GM21528 (cell line): Measurements from ENCODE around the gene CTNNA3.
A peak's percentile ranks its signal among the peaks of the same experiment; 100 is the strongest.

ENCODE experiments used
- ATAC-seq: cut with Tn5 transposase; IDR thresholded peaks from one replicate; pipeline ENCODE4 v1.9.1; 2021; ENCODE audit warnings: mild to moderate bottlenecking, moderate library complexity; ENCODE audit not compliant: unreplicated experiment, low FRiP score

The CTNNA3 gene

DNA sequence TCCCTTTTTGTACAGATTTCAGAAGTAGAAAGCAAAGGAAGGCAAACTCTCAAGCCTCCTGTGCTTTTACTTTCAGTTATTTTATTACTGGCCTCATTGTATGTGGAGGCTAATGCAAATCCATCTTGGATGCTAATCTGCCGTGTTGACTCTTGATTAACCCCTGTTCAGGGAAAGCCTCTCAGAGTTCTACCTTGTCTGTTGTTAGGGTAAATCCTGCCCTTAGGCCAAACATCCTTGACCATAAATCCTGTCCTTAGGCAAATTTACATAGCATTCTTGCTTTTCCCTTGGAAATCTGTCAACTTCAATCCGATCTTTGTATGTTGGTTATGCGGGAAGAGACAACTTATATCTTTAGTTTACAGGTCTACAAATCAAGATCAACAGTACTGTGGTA lies 1480.1 kb downstream of the CTNNA3 start:
- no peak for ATAC-seq

DNA sequence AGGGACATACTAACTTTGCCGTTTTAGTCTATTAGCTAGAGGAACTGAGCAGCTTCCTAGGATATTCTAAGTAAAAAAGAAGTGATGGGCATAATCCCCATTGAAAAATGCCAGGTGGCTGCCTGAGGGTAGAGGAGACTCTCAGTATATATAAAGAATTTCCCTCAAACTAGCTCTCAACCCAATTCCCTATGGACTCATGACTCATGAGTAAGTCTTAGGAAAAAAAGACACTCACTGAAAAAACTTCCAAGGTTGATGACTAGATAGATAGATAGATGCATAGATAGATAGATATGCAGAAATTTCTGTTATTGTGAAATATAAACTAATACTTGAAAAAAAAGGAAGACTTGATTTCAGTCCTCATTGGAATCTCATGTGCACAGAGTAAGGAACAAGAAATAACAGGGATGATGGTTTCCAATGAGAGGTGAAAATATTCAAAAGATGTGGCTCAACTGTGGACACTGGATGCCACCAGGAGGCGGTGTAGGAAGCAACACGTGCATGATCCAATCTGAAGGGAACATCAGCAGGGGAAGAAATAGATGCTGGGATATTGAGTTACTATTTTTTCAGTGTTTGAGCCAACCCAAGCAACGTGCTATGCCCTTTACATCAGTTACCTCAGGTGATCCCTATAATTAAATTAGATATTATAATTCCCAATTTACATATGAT lies 1481.1 kb downstream of the CTNNA3 start:
- ATAC-seq, result no peak

DNA sequence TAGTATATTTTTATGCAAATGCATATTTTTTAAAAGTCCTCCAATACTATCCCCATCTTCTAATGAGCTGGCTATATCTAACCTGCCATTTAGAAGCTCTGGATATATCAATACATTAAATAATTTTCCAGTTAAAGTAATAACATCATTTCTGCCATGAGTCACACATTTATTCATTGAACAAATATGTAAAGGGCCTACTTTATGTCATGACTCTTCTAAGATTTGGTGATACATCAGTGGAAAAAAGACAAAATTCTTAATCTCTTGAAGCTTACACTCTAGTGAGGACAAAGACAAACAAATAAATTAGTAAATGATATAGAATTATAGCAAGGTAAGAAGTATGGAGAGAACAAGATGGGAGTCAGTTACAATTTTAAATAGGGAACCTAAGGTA lies 1487.0 kb downstream of the CTNNA3 start:
- ATAC-seq, result no peak

DNA sequence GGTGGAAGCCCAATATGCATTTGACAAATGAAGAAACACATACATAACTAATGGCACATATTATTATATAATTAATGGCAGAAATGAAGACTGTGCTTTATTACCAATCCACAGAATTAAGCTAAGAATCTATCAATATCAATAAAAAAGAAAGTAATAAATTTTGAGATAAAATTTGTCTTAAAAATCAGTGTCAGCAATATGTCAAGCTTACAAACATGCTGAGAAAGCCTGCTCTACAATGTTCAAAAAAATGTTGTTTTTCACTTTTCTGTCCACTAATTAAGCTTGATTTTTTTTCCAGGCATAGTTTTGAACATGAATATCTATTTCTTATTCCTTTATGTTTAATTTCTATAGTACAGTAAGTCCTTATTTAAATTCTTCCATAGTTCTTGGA lies 1491.2 kb downstream of the CTNNA3 start:
- ATAC-seq, result no peak

DNA sequence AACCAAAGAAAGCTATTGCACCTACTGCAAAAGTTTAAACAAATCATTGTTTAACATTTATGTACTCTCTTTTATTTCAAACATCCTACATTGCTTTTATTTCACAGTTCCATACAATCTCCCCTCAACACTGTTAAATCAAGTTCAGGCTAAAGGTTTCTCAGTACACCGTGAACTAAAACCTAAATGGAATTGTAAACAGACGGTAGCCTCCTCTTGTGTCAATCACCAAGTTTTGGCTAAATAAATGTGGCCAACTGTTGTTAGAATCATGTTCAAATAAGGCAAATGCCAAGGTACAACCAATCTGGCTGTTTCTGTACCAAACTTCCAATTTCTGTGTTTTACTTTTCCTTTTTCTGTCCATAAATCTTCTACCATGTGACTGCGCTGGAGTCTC lies 1493.9 kb downstream of the CTNNA3 start:
- no peak for ATAC-seq

DNA sequence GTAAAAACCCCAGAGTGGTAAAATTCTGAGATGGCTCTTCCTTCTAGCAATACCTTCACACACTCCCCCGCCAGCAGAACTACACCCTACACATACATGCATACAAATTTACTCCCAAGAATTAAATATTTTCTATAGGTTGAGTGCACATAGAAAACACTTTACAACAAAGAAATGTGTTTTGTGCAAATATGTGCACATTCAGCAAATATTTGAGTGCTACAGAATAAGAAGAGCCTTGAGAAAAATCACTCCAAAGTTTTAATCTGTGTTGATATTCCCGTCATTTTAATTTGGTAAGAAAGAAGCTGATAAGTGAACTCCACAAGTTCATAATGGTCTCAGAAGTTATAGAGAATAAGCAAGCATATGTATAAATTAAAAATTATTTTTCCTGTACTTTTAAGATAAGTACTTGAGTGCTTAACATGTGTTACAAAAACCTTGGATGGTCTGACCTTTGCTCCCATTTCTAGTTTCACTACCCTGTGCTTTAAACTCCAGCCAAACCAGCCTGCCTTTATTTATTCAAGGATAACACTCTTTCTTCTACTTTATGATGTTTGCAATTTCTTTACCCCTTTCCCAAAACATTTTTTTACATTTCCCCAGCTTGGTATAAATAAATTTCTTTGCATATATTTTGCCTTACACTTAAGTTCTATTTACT lies 1503.7 kb downstream of the CTNNA3 start:
- no peak for ATAC-seq

DNA sequence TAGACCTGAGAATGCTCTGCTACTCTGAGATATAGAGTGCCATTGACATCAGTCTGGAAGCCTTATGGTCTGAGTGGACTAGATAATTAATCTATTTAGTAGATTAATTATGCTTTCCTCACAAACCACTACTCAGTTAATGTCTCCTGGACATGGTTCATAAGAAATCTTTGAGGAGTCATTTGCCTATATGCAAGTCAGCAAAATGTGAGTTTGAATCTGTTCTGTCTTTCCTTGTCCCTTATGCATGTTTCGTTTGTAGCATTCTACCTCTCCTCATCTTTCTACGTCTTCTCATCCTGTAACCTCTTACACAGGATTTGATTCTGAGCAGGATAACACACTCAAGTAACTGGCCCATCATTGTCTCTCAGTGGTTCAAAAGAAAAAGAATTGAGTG lies 1505.6 kb downstream of the CTNNA3 start:
- no peak for ATAC-seq

DNA sequence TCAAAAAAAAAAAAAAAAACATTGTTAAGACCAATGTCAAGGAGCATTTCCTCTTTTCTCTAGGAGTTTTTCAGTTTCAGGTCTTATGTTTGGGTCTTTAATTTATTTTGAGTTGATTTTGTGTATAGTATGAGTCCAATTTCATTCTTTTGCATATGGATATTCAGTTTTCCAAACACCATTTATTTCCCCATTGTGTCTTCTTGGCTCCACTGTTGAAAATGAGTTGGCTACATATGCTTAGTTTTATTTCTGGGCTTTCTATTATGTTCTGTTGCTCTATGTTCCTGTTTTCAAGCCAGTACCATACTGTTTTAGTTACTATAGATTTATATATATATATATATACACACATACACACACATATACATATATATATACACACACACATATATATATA lies 1506.7 kb downstream of the CTNNA3 start:
- ATAC-seq, result no peak

DNA sequence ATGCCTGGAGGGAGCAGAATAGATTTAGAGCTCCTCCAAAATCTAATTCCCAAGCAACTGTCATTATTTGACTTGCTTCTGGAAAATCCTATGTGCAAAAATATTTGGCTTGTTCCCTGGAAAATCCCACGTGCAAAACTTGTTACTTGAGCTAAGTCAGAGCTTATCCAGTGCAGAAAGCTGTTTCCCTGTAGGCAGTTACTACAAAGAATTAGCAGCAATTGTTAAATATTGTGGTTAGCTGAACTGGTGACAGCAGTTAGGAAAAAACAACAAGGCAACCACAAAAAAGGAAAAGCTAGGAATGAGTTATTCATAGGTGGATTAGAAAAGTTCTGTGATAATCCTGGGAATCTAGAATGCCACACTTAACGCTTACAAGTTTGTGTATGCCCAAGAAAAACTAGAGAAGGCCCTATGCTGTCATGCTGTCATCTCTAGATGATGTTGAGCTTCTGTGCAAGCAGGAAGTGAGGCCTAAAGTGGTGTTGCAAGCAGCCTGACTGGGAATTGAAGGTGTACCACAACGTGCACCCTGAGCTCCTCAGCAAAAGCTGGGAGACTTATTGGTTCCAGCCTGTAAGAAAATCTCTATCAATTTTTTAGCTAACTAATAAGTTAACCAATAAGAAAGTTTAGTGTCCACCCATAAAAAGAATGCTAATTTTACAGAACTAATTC lies 1508.8 kb downstream of the CTNNA3 start:
- ATAC-seq, result no peak

DNA sequence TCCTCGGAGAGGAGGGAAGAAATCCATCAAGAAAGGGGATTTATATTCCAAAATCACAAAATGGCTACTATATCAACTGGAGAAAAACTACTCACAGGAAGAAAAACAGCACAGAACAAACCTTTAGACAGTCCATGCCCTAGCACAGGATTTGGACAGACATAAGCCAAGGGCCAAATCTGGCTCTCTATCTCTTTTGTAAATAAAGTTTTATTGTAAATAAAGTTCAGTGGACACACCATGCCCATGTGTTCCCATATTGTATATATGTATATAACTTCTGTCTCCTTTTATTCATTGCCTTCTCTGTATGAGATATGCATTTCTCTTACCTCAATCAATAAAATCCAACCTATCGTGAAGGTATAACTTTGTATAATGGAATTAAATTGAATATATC lies 1513.0 kb downstream of the CTNNA3 start:
- no peak for ATAC-seq

DNA sequence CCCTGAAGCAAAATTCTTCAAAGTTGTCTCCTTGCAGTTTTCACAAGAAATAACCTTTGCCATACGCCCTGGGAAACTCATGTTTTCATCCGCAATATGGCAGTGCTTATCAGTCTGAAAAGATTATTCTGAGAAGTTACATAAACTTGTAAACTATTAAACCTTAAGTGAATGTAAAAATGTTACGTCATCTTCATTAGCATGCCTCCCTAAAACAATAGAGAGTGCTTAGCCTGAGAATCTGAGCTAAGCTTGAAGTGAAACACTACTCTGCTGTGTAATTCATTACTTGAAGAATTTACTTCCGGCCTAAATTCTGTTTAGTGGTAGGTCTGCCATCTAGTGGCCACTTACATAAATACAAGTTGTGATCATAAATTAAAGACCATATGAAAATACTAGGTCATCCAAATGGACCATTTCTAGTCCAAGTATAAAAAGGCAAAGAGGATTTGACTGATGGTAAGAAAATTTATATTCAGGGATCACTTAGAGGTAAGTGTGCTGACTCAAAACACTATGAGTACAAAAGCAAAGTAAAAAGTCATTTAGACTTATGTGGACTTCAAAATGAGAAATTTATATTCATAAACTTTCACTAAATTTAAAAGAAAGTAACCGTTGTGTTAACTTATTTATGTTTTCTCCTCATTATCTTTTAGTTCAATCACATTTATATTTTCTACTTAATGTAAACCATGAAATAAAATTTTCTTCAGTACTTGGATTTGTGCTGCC lies 1515.2 kb downstream of the CTNNA3 start:
- ATAC-seq, result peak; percentile 87

DNA sequence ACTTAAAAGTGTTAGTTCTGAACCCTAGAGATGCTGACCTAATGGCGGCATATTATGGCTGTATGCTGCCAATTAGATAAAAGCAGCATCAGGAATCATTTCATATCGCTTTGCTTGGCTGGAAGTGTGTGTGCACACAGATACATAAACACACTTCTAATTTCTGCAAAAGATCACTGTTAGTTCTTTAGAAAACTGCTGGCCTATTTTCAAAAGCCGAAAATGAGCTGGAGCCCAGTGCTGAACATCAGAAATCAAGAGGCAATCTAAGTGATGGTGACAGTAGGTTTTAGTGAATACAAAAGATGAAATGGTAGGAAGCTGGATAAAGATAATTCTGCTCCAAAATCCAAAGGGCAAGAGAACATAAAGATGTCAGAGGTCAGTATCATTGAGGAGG lies 1516.0 kb downstream of the CTNNA3 start:
- ATAC-seq, result no peak

DNA sequence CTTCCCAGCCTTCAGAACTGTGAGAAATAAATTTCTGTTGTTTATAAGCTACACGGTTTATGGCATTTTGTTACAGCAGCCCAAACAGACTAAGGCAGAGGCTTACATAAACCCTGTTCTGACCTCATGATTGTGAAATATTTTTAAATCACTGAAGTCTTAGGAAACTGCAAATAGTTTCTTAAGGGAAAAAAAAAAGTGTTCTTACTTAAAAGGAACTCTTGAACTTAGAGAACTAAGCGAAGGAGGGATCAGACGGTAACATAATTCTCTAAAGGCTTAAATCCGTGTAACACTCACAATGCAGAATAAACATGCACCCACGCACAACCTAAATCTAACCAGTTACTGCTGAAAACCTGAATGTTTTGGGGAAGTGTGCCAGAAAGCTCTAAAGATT lies 1519.2 kb downstream of the CTNNA3 start:
- ATAC-seq, result no peak

DNA sequence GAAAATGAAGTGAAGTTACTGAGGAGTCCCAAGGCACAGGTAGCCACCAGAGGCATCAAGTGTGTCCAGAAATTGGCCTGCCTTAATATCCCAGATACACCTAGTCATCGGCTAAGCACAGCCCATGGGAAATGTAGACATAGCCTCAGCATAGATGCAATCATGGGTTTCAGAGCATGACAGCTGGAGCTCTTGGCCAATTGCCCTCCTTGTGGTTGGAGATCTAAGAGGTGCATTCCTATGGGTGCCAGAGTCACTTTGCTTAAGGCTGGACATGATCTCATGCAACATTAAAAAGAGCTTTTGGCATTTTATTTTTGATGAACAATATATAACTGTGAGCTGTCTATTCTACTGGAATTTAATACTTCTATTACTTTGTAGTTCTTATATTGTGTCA lies 1528.2 kb downstream of the CTNNA3 start:
- ATAC-seq, result no peak

DNA sequence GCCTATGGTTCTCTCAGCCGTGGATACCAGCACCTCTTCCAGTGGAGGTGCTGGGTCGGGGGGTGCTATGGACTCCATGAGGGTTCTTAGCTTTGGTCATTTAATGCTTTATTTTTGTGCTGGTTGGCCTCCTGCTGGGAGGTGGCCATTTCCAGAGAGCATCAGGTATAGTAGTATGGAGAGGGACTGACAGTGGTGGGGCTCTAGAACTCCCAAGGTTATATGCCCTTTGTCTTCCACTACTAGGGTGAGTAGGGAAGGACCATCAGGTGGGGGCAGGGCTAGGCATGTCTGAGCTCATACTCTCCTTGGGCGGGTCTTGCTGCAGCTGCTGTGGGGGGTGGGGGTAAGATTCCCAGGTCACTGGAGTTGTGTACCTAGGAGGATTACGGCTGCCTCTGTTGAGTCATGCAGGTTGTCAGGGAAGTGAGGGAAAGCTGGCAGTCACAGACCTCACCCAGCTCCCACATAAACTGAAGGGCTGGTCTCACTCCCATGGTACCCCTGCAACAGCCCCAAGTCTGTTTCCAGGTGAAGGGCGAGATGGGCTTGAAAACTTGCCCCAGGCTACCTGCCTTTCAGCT lies 1533.3 kb downstream of the CTNNA3 start:
- ATAC-seq, result no peak

DNA sequence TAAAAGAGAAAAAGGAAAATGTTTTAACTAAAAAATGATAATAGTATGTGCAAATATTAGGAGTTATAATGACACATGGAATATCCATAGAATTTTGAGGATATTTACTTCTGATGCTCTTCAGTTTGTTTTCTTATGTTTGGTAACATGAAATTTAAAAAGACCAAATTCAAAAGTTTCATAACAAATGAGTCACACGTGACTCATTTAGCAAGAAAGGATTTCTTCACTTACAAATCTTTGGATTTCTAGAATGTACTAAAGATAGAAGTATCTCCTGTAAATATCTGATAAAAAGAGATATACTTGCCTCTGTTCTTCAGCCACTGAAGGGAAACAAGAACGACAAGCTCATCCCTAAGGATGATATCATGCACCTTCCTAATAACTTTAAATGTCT lies 1544.6 kb downstream of the CTNNA3 start:
- no peak for ATAC-seq

DNA sequence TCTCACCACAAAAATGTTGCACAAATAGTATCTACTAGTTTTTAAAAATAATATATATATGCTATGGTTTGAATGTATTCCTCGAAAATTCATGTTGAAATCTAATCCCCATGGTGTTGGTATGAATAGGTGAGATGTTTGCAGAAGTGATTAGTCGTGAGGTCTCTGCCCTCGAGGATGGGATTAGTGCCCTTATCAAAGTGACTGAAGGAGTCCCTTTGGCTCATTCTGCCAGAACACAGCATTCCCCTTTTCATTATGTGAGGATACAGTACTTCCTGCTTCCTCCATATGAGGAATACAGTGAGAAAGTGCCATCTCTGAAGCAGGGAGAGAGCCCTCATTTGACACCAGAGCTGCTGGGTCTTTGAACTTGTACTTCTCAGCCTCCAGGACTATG lies 1547.7 kb downstream of the CTNNA3 start:
- ATAC-seq, result no peak

DNA sequence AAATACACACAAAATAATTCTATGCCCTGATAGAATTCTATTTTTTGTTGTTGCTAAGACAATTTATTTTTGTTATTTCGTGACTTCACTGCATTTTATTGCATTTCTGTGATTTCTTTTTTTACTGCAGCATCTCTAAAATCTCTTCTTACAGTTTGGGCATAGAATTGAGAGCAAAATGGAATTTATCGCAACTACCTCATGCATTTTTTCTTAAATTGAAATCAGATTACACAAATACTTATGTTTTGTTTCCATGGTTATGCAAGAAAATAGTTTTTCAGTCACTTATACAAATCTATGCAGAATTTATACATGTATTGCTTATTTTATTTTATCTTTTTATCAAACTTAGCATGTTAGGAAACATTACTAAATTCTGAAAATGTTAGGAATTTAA lies 1552.0 kb downstream of the CTNNA3 start:
- ATAC-seq, result no peak

DNA sequence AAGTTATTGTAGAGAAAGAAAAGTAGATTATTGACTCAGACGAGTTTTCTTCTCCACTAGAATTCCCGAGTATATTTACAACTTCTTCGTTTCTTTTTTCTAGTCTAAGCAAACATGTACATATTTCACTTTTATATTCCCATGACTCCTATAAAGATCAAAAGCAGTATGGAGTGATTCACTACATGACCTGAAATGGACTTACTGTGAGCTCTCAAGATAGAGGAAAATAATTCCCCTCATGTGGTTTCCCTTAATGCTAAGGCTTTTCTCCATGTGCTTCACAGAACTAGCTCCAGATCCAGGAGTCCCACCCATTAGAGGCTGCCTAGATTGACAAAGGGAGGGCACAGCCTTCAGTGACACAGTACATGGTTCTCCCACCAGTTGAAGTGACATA lies 1593.2 kb downstream of the CTNNA3 start:
- no peak for ATAC-seq

DNA sequence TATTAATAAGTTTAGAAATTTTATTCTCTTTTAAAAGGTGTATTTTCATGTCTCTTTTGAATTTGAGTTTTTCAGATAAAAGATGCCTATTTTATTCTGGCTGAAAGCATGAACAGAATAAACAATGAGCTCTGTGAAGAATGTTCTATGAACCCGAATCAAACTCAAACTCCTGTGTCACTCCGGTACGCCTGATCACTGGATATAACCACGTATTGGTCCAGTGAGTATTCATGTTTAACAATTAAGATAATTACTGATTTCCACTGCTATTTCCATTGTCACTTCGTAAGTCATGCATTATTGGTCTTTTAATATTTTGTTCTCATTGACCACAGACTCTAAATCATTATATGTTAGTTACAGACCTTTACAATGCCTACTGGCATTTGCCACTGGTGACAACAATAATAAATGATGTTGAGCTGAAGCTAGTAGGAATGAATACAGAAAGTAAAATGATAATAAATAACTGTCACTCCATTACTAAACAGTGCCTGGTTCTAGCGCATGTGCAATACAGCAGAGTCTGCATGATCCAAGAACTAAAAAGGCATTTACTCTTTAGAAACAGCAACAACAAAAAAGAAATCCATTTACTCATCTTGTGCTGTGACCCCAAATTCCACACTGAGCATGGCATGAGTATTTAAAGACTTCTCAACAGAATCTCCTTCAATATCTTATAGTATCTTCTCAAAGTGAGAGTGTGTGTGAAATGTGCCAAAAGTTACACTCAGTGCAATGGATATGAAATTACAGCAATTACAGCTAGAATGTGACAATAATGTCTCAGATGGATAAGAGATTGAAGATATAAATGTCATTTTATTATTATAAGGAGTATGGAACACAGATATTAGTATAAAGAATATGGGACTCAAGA lies 1597.2 kb downstream of the CTNNA3 start:
- ATAC-seq, result no peak
